Upper lobe of left lung (tissue), 4 donors: ENCODE results near the gene PPM1M.

Source experiments
- EP300 ChIP-seq, 4 donors: sonication (generic); formaldehyde crosslinking; IDR thresholded peaks; one replicate each; pipeline ENCODE4 v1.5.1; 2017; ENCODE audit warnings: antibody characterized with exemption in 4 of 4, control low read depth in 2 of 4
- POLR2A ChIP-seq, 4 donors: fragments of 450-650 bp; IDR thresholded peaks; one replicate each; pipeline ENCODE4 v1.5.1; 2016 to 2017; ENCODE audit warnings: antibody characterized with exemption in 4 of 4, mild to moderate bottlenecking in 2 of 4
- POLR2AphosphoS5 ChIP-seq, 2 donors: sonication (generic); formaldehyde crosslinking; IDR thresholded peaks; one replicate each; pipeline ENCODE4 v1.5.1; 2017; ENCODE audit warnings: antibody characterized with exemption in 2 of 2
- TF ChIP-seq, protein P1 (sequence below), 6 experiments: fragments of 450-650 bp in 4 of 6; fragments of 200-600 bp in 2 of 6; sonication (generic) in 2 of 6; IDR thresholded peaks; one replicate each; pipeline ENCODE4 v1.5.1; 2016 to 2019; ENCODE audit warnings: antibody characterized with exemption in 6 of 6

DNA sequence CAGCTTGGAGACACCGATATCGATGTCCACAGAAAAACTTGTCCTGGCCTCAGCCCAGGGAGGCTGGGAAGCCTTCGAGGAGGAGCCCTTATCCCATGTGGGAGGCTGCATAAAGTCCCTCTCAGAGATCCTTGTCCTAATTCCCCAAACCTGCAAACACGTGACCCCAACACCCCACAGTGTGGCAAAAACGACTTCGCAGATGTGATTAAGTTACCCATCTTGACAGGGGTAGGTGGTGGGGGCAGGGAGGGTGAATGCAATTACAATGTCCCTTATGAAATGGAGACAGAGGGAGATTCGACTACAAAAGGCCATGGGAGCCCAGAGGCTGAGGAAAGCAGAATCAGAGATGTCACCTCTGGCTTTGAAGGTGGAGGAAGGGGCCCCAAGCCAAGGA, 17.8 kb upstream of the PPM1M start:
- TF ChIP-seq, protein P1, sequence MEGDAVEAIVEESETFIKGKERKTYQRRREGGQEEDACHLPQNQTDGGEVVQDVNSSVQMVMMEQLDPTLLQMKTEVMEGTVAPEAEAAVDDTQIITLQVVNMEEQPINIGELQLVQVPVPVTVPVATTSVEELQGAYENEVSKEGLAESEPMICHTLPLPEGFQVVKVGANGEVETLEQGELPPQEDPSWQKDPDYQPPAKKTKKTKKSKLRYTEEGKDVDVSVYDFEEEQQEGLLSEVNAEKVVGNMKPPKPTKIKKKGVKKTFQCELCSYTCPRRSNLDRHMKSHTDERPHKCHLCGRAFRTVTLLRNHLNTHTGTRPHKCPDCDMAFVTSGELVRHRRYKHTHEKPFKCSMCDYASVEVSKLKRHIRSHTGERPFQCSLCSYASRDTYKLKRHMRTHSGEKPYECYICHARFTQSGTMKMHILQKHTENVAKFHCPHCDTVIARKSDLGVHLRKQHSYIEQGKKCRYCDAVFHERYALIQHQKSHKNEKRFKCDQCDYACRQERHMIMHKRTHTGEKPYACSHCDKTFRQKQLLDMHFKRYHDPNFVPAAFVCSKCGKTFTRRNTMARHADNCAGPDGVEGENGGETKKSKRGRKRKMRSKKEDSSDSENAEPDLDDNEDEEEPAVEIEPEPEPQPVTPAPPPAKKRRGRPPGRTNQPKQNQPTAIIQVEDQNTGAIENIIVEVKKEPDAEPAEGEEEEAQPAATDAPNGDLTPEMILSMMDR (IDR thresholded peaks at IDR 0.05) = no peak
- TF ChIP-seq POLR2AphosphoS5 (IDR thresholded peaks at IDR 0.05) = no peak
- no peak for TF ChIP-seq EP300 (IDR thresholded peaks at IDR 0.05)
- TF ChIP-seq POLR2A (IDR thresholded peaks at IDR 0.05) = no peak
